Smooth muscle cell (in vitro differentiated cells): ENCODE data around the gene GRAMD1B. TPM values are rescaled to one million over a fixed set of nuclear protein-coding genes. Genes with fewer than 3 reads are reported as not detected.
A peak's percentile ranks its signal among the peaks of the same experiment; 100 is the strongest.
"Not testable (repeated sequence)": the region's sequence is repeated elsewhere in the genome, so short reads cannot be mapped to it uniquely, and the experiment has no call there.

Experiments
- DNase-seq: peaks from one replicate; lab custom pipeline; 2025; ENCODE audit not compliant: unreplicated experiment; lab: John Stamatoyannopoulos, UW
- H2AFZ ChIP-seq: fragments of 200-600 bp; sonication (generic); 2 replicates; pipeline ENCODE4 v1.6.0; 2016; ENCODE audit warnings: antibody characterized with exemption, low read depth, mild to moderate bottlenecking
- H3F3A ChIP-seq: fragments of 200-600 bp; sonication (generic); 2 replicates; pipeline ENCODE4 v1.6.0; 2017; ENCODE audit warnings: antibody characterized with exemption, low read depth
- H3K27ac ChIP-seq: fragments of 200-600 bp; sonication (generic); 2 replicates; pipeline ENCODE4 v1.5.1; 2016; ENCODE audit warnings: low read depth, mild to moderate bottlenecking
- H3K27me3 ChIP-seq: fragments of 200-600 bp; sonication (generic); 2 replicates; pipeline ENCODE4 v1.6.1; 2016; ENCODE audit warnings: low read depth, mild to moderate bottlenecking
- H3K36me3 ChIP-seq: fragments of 200-600 bp; sonication (generic); 2 replicates; pipeline ENCODE4 v1.5.1; 2016; ENCODE audit warnings: low read depth
- H3K4me1 ChIP-seq: fragments of 200-600 bp; sonication (generic); 2 replicates; pipeline ENCODE4 v1.5.1; 2016; ENCODE audit warnings: low read depth
- H3K4me2 ChIP-seq: fragments of 200-600 bp; sonication (generic); 2 replicates; pipeline ENCODE4 v1.6.0; 2016; ENCODE audit warnings: mild to moderate bottlenecking
- H3K4me3 ChIP-seq: fragments of 200-600 bp; sonication (generic); 2 replicates; pipeline ENCODE4 v1.5.1; 2016; ENCODE audit warnings: mild to moderate bottlenecking
- H3K79me2 ChIP-seq: fragments of 200-600 bp; sonication (generic); 2 replicates; pipeline ENCODE4 v1.6.0; 2016; ENCODE audit warnings: low read depth, mild to moderate bottlenecking
- H3K9ac ChIP-seq: fragments of 200-600 bp; sonication (generic); 2 replicates; pipeline ENCODE4 v1.6.0; 2016; ENCODE audit warnings: low read depth
- H3K9me3 ChIP-seq: fragments of 200-600 bp; sonication (generic); replicated peaks from 2 replicates; pipeline ENCODE4 v1.5.1; 2016; ENCODE audit warnings: low read depth
- H4K20me1 ChIP-seq: fragments of 200-600 bp; sonication (generic); 2 replicates; pipeline ENCODE4 v1.6.0; 2016; ENCODE audit warnings: low read depth
- WGBS: methylation state at CpG from one replicate; pipeline ENCODE4 v1.1.7; 2016; ENCODE audit warnings: low lambda C conversion rate; 5-methylcytosine and 5-hydroxymethylcytosine counted together
- polyA plus RNA-seq: library from polyadenylated mRNA; unstranded; fragments of >200 nt; fragmentation: Nextera tagmentation; extraction: Ambion mirVana; gene quantifications from 2 replicates; pipeline ENCODE4 v1.2.1, GENCODE V29; 2016
- total RNA-seq: library from RNA; depleted of rRNA; stranded (reverse); fragments of >200 nt; gene quantifications from 2 replicates; pipeline ENCODE4 v1.2.3, GENCODE V29; 2014
- TF ChIP-seq, protein P1 (sequence below): fragments of 200-600 bp; sonication (generic); IDR thresholded peaks from 2 replicates; pipeline ENCODE4 v1.5.1; 2017; ENCODE audit warnings: borderline replicate concordance, mild to moderate bottlenecking, antibody characterized with exemption; ENCODE audit not compliant: insufficient read depth, poor library complexity, severe bottlenecking

The GRAMD1B gene
- total and polyA plus RNA-seq, 2 experiments from 2014 or later, result 2.4 to 3.4 TPM

DNA sequence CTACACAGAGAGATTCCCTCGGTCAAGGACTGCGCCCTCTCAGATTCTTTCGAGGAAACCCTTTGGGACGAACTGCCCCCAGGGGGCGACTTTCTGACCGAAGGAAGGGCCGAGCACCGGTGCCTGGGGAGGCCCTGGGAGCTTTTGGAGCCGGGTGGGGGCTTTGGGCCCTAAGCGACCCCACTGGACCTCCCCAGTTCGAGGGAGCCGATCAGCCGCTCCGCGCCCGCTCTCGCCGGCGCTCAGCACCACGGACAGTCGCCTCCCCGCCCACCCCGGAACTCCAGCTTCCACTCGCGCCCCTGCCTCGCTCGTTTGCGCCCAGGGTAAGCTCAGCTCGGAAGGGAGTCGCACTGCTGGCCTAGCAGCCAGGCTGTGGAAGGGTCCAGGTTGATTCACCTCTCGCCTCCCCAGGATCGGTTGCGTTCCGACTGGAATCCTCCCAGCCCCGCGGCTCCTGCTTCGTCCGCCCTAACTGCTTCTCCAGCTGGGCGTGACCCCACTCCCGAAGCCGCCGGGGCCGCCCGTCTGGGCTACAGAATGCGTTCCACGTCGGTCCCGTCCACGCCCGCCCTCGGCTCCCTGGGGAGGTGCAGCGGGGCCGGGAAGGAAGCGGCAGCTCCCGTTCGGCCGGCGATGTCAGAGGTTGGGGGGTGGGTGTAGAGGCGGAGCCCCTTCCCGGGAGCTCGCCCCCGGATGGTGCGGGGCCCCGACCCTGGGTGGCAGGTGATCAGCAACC is 223.9 kb downstream of the GRAMD1B start:
- Histone ChIP-seq H2AFZ (peak overlapping the region; percentile 91), H3K27me3 (peaks cover 39% of the 10 kb centered on the region), H3K4me1 (no peaks in the 10 kb centered on the region), H3K4me2 (peak overlapping the region; percentile 96), H3K9ac (no peak overlapping the region), H4K20me1 (no peaks in the 10 kb centered on the region), H3F3A (peaks cover 3% of the 10 kb centered on the region), H3K79me2 (no peaks in the 10 kb centered on the region), H3K9me3 (no peaks in the 10 kb centered on the region), H3K27ac (no peak overlapping the region), H3K36me3 (no peaks in the 10 kb centered on the region), H3K4me3 (peak overlapping the region; percentile 75)
- TF ChIP-seq, protein P1, sequence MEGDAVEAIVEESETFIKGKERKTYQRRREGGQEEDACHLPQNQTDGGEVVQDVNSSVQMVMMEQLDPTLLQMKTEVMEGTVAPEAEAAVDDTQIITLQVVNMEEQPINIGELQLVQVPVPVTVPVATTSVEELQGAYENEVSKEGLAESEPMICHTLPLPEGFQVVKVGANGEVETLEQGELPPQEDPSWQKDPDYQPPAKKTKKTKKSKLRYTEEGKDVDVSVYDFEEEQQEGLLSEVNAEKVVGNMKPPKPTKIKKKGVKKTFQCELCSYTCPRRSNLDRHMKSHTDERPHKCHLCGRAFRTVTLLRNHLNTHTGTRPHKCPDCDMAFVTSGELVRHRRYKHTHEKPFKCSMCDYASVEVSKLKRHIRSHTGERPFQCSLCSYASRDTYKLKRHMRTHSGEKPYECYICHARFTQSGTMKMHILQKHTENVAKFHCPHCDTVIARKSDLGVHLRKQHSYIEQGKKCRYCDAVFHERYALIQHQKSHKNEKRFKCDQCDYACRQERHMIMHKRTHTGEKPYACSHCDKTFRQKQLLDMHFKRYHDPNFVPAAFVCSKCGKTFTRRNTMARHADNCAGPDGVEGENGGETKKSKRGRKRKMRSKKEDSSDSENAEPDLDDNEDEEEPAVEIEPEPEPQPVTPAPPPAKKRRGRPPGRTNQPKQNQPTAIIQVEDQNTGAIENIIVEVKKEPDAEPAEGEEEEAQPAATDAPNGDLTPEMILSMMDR, result no peak
- DNase-seq, result peak; percentile 38
- WGBS, result 2% methylated on average over 58 of the region's 64 CpGs

DNA sequence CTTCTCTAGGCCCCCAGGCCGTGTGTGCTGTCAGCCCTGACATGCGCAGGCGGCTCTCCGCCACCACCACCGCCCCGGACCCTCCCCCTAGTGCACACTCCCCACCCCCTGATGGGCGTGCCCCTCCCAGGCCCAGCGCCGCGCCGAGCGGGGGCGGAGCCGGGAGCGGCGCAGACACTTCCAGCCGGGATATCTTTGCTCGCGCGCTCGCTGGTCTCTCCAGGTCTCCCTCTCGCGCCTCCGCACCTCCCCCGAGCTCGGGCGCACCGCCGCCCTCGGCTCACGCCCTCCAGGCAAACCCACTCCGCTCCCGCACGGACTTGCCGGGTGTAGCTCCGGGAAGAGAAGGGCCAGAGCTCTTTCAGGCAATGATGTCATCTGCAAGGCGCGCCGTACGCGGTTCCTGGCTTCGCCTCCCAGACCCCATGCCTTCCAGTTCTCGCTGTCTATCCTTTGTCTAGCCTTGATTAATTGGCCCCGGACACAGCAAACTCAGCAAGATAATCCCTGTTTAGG is 224.6 kb downstream of the GRAMD1B start, which contains the start of gene SCN3B:
SCN3B (minus strand) TSS at position 59 of the 516 bp plus-strand sequence. CDS start 823 bp downstream, outside the sequence.
- H3K4me3 ChIP-seq, result peak within 1 kb of the TSS; percentile 75
- TF ChIP-seq, protein P1, result no peak
- WGBS, result under 1% methylated on average over 25 of the region's 44 CpGs
- H3K79me2 ChIP-seq, result no peaks in the 10 kb centered on the region
- peak; percentile 35 for DNase-seq
- H3K9ac ChIP-seq, result peak within 1 kb of the TSS; percentile 74
- no peaks in the 10 kb centered on the region for H4K20me1 ChIP-seq
- no peaks in the 10 kb centered on the region for H3K9me3 ChIP-seq
- H2AFZ ChIP-seq, result peak within 1 kb of the TSS; percentile 91
- H3F3A ChIP-seq, result peaks cover 3% of the 10 kb centered on the region
- H3K36me3 ChIP-seq, result no peaks in the 10 kb centered on the region
- H3K27ac ChIP-seq, result peak within 1 kb of the TSS; percentile 39
- H3K4me2 ChIP-seq, result peak within 1 kb of the TSS; percentile 96
- H3K4me1 ChIP-seq, result no peaks in the 10 kb centered on the region
- peaks cover 33% of the 10 kb centered on the region for H3K27me3 ChIP-seq

DNA sequence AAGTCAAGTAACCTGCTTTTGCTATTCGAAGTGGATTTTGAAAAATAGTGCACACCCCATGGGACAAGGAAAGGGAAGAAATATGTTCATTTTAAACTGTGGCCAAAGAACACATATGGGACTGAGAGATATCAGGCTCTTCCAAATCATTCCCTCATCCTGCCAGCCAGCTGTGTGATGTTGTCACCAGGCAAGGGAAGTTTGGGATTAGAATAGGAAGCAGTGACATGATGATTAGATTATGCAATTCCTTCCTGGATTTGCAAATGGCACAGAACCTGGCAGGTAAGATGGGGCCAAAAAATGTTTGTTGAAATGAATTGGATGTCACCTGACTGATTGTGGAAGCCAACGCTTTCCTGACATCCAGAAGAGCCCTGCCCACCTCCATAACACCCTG is 229.2 kb downstream of the GRAMD1B start:
- Histone ChIP-seq H3F3A (no peaks in the 10 kb centered on the region), H3K9ac (no peak overlapping the region), H3K27ac (no peak overlapping the region), H3K4me3 (no peak overlapping the region), H3K9me3 (no peaks in the 10 kb centered on the region), H2AFZ (no peak overlapping the region), H3K4me2 (no peak overlapping the region), H3K36me3 (no peaks in the 10 kb centered on the region), H4K20me1 (no peaks in the 10 kb centered on the region), H3K27me3 (no peaks in the 10 kb centered on the region), H3K4me1 (no peaks in the 10 kb centered on the region), H3K79me2 (no peaks in the 10 kb centered on the region)
- WGBS, result 77% methylated on average over 2 of the region's 2 CpGs
- TF ChIP-seq, protein P1, result no peak
- no peak for DNase-seq

DNA sequence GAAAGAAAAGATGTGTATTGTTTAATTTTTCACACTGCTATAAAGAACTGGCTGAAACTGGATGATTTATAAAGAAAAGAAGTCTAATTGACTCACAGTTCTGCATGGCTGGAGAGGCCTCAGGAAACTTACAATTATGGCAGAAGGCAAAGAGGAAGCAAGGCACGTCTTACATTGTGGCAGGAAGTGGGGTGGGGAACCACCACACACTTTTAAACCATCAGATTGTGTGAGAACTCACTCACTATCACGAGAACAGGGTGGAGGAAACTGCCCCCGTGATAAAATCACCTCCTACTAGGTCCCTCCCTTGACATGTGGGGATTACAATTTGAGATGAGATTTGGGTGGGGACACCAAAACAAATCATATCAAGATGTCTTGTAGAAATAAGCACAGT is 229.9 kb downstream of the GRAMD1B start:
- H3K27ac ChIP-seq, DNase-seq, H2AFZ ChIP-seq, H3K36me3 ChIP-seq, H3K79me2 ChIP-seq, H3F3A ChIP-seq, H3K4me1 ChIP-seq, H3K27me3 ChIP-seq, H3K4me3 ChIP-seq, H3K9ac ChIP-seq, H3K9me3 ChIP-seq, H4K20me1 ChIP-seq, H3K4me2 ChIP-seq: not testable (repeated sequence)
- 66% methylated on average over 3 of the region's 3 CpGs for WGBS
